ENCODE measurements around the gene SLC13A3.

SLC13A3 gene

GRCh38 chr20:46543959-46544358, 107.3 kb downstream of the SLC13A3 start:
- Histone ChIP-seq H3K79me1 (ENCODE audit: low read depth, low read length) (no peaks in the 10 kb centered on the region), H3K9ac (ENCODE audit: low read depth, low read length, poor library complexity) (no peak overlapping the region), H3K9me3 (replicated peaks in 1 of 2; ENCODE audit: control insufficient read depth in 2 of 2, insufficient read depth in 1 of 2, low read depth in 1 of 2, low read length in 2 of 2) (no peaks in the 10 kb centered on the region), H3K27ac (replicated peaks; ENCODE audit: low read length) (no peak overlapping the region), H2BK120ac (ENCODE audit: low read depth, low read length) (no peak overlapping the region), H2AFZ (ENCODE audit: low read length) (no peak overlapping the region), H3K14ac (ENCODE audit: low read length) (no peak overlapping the region), H3K36me3 (replicated peaks in 1 of 2; ENCODE audit: control insufficient read depth in 2 of 2, insufficient read depth in 2 of 2, low read length in 2 of 2) (no peaks in the 10 kb centered on the region), H2BK15ac (ENCODE audit: low read length) (no peak overlapping the region), H4K91ac (ENCODE audit: low read depth, low read length, poor library complexity) (no peak overlapping the region), H3K18ac (ENCODE audit: low read length) (no peak overlapping the region), H2AK5ac (ENCODE audit: low read depth, low read length) (no peak overlapping the region), H3K4me2 (ENCODE audit: insufficient read depth, low read length, poor library complexity, severe bottlenecking) (no peak overlapping the region), H2BK12ac (ENCODE audit: low read length) (no peak overlapping the region), H3K23ac (ENCODE audit: low read depth, low read length, poor library complexity) (no peak overlapping the region), H3K4me1 (ENCODE audit: control insufficient read depth in 2 of 2, insufficient read depth in 1 of 2, low read depth in 1 of 2, low read length in 2 of 2) (no peaks in the 10 kb centered on the region), H4K8ac (ENCODE audit: low read depth, low read length) (no peak overlapping the region), H2BK5ac (ENCODE audit: low read length) (no peak overlapping the region), H3K27me3 (ENCODE audit: control insufficient read depth in 3 of 3, insufficient read depth in 3 of 3, low read depth in 1 of 3, low read length in 3 of 3) (no peaks in the 10 kb centered on the region), H3K4me3 (ENCODE audit: low read length in 2 of 2) (no peak overlapping the region), H3K4ac (ENCODE audit: low read length) (no peak overlapping the region)
- WGBS, 2 donors (ENCODE audit: extremely low coverage in 2 of 2, insufficient read length in 2 of 2, insufficient replicate concordance in 1 of 2): no CpG with 5 or more reads among the region's 1 CpG
- DNase-seq (ENCODE audit: low spot score): no peak

DNA sequence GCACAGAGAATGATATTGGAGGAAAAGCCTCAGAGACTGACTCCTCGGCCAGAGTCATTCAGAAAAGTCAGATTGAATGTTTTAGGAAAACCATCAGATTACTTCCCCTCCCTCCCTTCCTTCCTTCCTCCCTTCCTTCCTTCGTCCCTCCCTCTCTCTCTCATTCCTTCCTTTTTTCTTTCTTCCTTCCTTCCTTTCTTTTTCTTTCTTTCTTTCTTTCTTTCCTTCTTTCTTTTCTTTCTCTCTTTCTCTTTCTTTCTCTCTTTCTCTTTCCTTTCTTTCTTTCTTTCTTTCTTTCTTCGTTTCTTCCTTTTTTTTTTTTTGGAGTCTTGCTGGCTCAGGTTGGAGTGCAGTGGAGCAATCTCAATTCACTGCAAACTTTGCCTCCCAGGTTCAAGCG, 108.2 kb downstream of the SLC13A3 start:
- Histone ChIP-seq H2BK12ac (ENCODE audit: low read length) (no peak overlapping the region), H2BK5ac (ENCODE audit: low read length) (no peak overlapping the region), H3K27me3 (ENCODE audit: control insufficient read depth in 3 of 3, insufficient read depth in 3 of 3, low read depth in 1 of 3, low read length in 3 of 3) (no peaks in the 10 kb centered on the region), H3K4me1 (ENCODE audit: control insufficient read depth in 2 of 2, insufficient read depth in 1 of 2, low read depth in 1 of 2, low read length in 2 of 2) (no peaks in the 10 kb centered on the region), H3K4ac (ENCODE audit: low read length) (no peak overlapping the region), H3K23ac (ENCODE audit: low read depth, low read length, poor library complexity) (no peak overlapping the region), H4K91ac (ENCODE audit: low read depth, low read length, poor library complexity) (no peak overlapping the region), H3K27ac (replicated peaks; ENCODE audit: low read length) (no peak overlapping the region), H2BK120ac (ENCODE audit: low read depth, low read length) (no peak overlapping the region), H3K9me3 (replicated peaks in 1 of 2; ENCODE audit: control insufficient read depth in 2 of 2, insufficient read depth in 1 of 2, low read depth in 1 of 2, low read length in 2 of 2) (no peaks in the 10 kb centered on the region), H3K36me3 (replicated peaks in 1 of 2; ENCODE audit: control insufficient read depth in 2 of 2, insufficient read depth in 2 of 2, low read length in 2 of 2) (no peaks in the 10 kb centered on the region), H3K14ac (ENCODE audit: low read length) (no peak overlapping the region), H4K8ac (ENCODE audit: low read depth, low read length) (no peak overlapping the region), H3K9ac (ENCODE audit: low read depth, low read length, poor library complexity) (no peak overlapping the region), H3K4me3 (ENCODE audit: low read length in 2 of 2) (no peak overlapping the region), H2AK5ac (ENCODE audit: low read depth, low read length) (no peak overlapping the region), H2AFZ (ENCODE audit: low read length) (no peak overlapping the region), H2BK15ac (ENCODE audit: low read length) (no peak overlapping the region), H3K79me1 (ENCODE audit: low read depth, low read length) (no peaks in the 10 kb centered on the region), H3K4me2 (ENCODE audit: insufficient read depth, low read length, poor library complexity, severe bottlenecking) (no peak overlapping the region), H3K18ac (ENCODE audit: low read length) (no peak overlapping the region)
- no CpG with 5 or more reads among the region's 4 CpGs for WGBS, 2 donors (ENCODE audit: extremely low coverage in 2 of 2, insufficient read length in 2 of 2, insufficient replicate concordance in 1 of 2)
- no peak for DNase-seq (ENCODE audit: low spot score)

DNA sequence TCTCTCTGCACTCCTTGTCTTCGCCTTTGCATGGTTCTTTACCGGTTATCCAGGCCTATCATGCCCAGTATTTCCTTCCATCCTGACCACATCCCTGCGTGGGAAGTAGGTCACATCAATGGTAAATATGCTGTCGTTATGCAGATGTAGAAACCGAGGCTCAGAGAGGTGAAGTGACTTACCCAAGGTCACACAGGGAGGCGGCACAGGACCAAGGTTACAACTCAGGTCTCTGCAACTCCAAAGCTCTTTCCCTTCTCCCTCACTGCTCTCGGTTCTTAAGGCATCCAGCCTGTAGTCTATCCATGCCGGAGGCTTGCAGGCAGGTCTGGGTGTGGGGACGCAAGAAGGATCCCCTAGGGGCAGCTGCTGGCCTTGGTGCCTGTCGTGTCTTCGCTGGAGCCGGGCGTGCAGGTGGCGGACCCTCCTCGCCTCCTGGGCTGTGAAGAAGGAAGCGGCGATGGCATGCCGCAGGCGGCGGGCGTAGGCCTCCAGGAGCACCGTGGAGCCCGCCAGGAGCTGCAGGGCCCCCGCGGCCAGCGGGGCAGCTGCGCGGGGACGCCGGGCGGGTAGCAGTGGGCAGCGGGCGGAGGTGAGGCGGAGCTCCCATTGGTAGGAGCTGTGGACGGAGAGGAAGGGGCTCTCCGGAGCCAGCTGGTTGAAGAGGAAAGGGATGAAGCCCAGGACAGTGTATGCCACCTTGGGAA, 109.9 kb downstream of the SLC13A3 start:
- no peak overlapping the region for H3K9ac ChIP-seq (ENCODE audit: low read depth, low read length, poor library complexity)
- no peak overlapping the region for H4K91ac ChIP-seq (ENCODE audit: low read depth, low read length, poor library complexity)
- no peaks in the 10 kb centered on the region for H3K4me1 ChIP-seq (ENCODE audit: control insufficient read depth in 2 of 2, insufficient read depth in 1 of 2, low read depth in 1 of 2, low read length in 2 of 2)
- H3K36me3 ChIP-seq (replicated peaks in 1 of 2; ENCODE audit: control insufficient read depth in 2 of 2, insufficient read depth in 2 of 2, low read length in 2 of 2): no peaks in the 10 kb centered on the region
- no CpG with 5 or more reads among the region's 36 CpGs for WGBS, 2 donors (ENCODE audit: extremely low coverage in 2 of 2, insufficient read length in 2 of 2, insufficient replicate concordance in 1 of 2)
- H3K79me1 ChIP-seq (ENCODE audit: low read depth, low read length): no peaks in the 10 kb centered on the region
- no peak overlapping the region for H2BK120ac ChIP-seq (ENCODE audit: low read depth, low read length)
- no peak overlapping the region for H2BK5ac ChIP-seq (ENCODE audit: low read length)
- H2AFZ ChIP-seq (ENCODE audit: low read length): no peak overlapping the region
- H3K23ac ChIP-seq (ENCODE audit: low read depth, low read length, poor library complexity): no peak overlapping the region
- H3K4ac ChIP-seq (ENCODE audit: low read length): peak overlapping the region; percentile 7
- H3K9me3 ChIP-seq (replicated peaks in 1 of 2; ENCODE audit: control insufficient read depth in 2 of 2, insufficient read depth in 1 of 2, low read depth in 1 of 2, low read length in 2 of 2): no peaks in the 10 kb centered on the region
- H2BK12ac ChIP-seq (ENCODE audit: low read length): peak overlapping the region; percentile 53
- H2AK5ac ChIP-seq (ENCODE audit: low read depth, low read length): no peak overlapping the region
- no peak overlapping the region for H3K18ac ChIP-seq (ENCODE audit: low read length)
- no peak overlapping the region for H3K4me3 ChIP-seq (ENCODE audit: low read length in 2 of 2)
- no peak for DNase-seq (ENCODE audit: low spot score)
- H3K14ac ChIP-seq (ENCODE audit: low read length): no peak overlapping the region
- no peaks in the 10 kb centered on the region for H3K27me3 ChIP-seq (ENCODE audit: control insufficient read depth in 3 of 3, insufficient read depth in 3 of 3, low read depth in 1 of 3, low read length in 3 of 3)
- H4K8ac ChIP-seq (ENCODE audit: low read depth, low read length): no peak overlapping the region
- H2BK15ac ChIP-seq (ENCODE audit: low read length): no peak overlapping the region
- H3K27ac ChIP-seq (replicated peaks; ENCODE audit: low read length): no peak overlapping the region
- no peak overlapping the region for H3K4me2 ChIP-seq (ENCODE audit: insufficient read depth, low read length, poor library complexity, severe bottlenecking)

GRCh38 chr20:46539113-46539512, 112.1 kb downstream of the SLC13A3 start:
- H3K4me3 ChIP-seq (ENCODE audit: low read length in 2 of 2): no peak overlapping the region
- H2AFZ ChIP-seq (ENCODE audit: low read length): no peak overlapping the region
- no peak overlapping the region for H3K18ac ChIP-seq (ENCODE audit: low read length)
- H4K8ac ChIP-seq (ENCODE audit: low read depth, low read length): no peak overlapping the region
- no peaks in the 10 kb centered on the region for H3K36me3 ChIP-seq (replicated peaks in 1 of 2; ENCODE audit: control insufficient read depth in 2 of 2, insufficient read depth in 2 of 2, low read length in 2 of 2)
- H3K4me2 ChIP-seq (ENCODE audit: insufficient read depth, low read length, poor library complexity, severe bottlenecking): no peak overlapping the region
- H3K9ac ChIP-seq (ENCODE audit: low read depth, low read length, poor library complexity): no peak overlapping the region
- DNase-seq (ENCODE audit: low spot score): no peak
- H3K14ac ChIP-seq (ENCODE audit: low read length): no peak overlapping the region
- no peaks in the 10 kb centered on the region for H3K27me3 ChIP-seq (ENCODE audit: control insufficient read depth in 3 of 3, insufficient read depth in 3 of 3, low read depth in 1 of 3, low read length in 3 of 3)
- H3K4ac ChIP-seq (ENCODE audit: low read length): no peak overlapping the region
- no peak overlapping the region for H2BK15ac ChIP-seq (ENCODE audit: low read length)
- H4K91ac ChIP-seq (ENCODE audit: low read depth, low read length, poor library complexity): no peak overlapping the region
- H2BK12ac ChIP-seq (ENCODE audit: low read length): no peak overlapping the region
- H2AK5ac ChIP-seq (ENCODE audit: low read depth, low read length): no peak overlapping the region
- H2BK5ac ChIP-seq (ENCODE audit: low read length): no peak overlapping the region
- WGBS, 2 donors (ENCODE audit: extremely low coverage in 2 of 2, insufficient read length in 2 of 2, insufficient replicate concordance in 1 of 2): no CpG with 5 or more reads among the region's 2 CpGs
- H2BK120ac ChIP-seq (ENCODE audit: low read depth, low read length): no peak overlapping the region
- H3K23ac ChIP-seq (ENCODE audit: low read depth, low read length, poor library complexity): no peak overlapping the region
- H3K79me1 ChIP-seq (ENCODE audit: low read depth, low read length): no peaks in the 10 kb centered on the region
- no peak overlapping the region for H3K27ac ChIP-seq (replicated peaks; ENCODE audit: low read length)
- H3K4me1 ChIP-seq (ENCODE audit: control insufficient read depth in 2 of 2, insufficient read depth in 1 of 2, low read depth in 1 of 2, low read length in 2 of 2): no peaks in the 10 kb centered on the region
- no peaks in the 10 kb centered on the region for H3K9me3 ChIP-seq (replicated peaks in 1 of 2; ENCODE audit: control insufficient read depth in 2 of 2, insufficient read depth in 1 of 2, low read depth in 1 of 2, low read length in 2 of 2)

All from neuronal stem cell (in vitro differentiated cells).